GM13977 (cell line): Measurements from ENCODE around the gene PRDM7.

Experiments used
- DNase-seq: peaks from one replicate; pipeline ENCODE4 v3.0.0; 2012; ENCODE audit warnings: low spot score
- in situ Hi-C: fragments of 300-500 bp; cut with MboI; formaldehyde crosslinking; loops from one replicate; pipeline ENCODE4 v1.12.0; 2022; ENCODE audit warnings: low sequenced_read_pairs, low pct_unique_long_range_greater_than_20kb, mixed read lengths, inconsistent platforms; ENCODE audit not compliant: unreplicated experiment
- TF ChIP-seq, protein P1 (sequence below): IDR thresholded peaks from 2 replicates; pipeline ENCODE4 v1.5.1; 2012; ENCODE audit warnings: mild to moderate bottlenecking, control low read depth; ENCODE audit not compliant: insufficient read depth; ENCODE audit errors: extremely low read depth, missing control alignments

The PRDM7 gene

DNA sequence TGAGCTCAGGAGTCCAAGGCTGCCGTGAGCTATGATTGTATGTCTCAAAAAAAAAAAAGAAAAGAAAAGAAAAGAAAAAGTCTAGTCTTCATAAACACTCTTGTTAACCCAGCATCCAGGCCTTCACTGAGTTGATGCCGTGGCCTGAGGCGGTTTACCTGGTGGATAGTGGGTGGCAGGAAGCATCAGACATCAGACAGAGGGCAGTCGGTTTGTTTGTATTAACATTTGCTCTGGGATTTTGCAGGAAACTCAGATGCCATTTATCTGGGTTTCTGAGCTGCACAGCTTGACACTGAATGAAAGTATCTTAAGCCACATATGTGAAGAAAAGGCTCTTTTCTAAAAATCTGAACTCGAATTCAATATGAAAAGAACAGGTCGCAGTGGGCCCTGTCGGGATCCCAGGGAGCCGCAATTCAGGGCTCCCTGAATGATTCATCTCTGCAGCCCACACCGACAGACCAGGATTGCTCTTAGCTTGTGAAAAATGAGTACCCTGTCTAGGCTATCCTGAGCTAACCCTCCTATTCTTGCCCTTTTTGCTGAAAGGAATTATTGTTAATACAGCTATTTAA lies 56.8 kb downstream of the PRDM7 start:
- in situ Hi-C loops, result no loop called here

DNA sequence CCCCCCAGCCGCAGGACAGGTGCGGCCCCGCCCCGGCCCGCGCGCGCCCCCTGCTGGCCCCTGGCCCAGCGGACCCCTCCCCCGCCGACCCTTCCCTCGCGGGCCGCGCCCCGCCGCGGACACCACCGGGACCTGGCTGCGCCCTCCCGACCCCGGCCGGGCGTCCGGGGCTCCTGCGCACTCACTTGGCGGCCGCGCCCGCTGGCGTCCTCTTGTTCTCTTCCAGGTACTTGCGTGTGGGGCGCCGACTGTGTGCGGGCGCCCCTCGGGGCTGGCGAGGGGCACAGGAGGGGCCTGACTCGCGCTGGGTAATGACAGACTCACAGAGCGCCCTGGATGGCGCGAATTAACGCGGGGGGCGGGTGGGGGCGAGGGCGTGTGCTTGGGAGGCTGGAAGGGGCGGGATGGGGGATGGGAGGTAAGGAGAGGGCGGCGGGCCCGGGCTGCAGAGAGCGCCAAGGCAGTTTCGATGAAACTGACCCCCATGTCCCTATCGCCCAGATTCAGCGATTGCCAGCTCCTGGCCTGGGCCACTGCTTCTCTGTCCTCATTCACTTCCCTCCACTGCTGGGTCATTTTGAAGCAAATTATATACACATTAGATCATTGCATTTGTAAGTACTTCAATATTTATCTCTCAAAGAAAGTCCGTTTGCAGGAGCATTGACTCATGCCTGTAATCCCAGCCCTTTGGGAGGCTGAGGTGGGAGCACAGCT lies 57.4 kb downstream of the PRDM7 start:
- TF ChIP-seq, protein P1, sequence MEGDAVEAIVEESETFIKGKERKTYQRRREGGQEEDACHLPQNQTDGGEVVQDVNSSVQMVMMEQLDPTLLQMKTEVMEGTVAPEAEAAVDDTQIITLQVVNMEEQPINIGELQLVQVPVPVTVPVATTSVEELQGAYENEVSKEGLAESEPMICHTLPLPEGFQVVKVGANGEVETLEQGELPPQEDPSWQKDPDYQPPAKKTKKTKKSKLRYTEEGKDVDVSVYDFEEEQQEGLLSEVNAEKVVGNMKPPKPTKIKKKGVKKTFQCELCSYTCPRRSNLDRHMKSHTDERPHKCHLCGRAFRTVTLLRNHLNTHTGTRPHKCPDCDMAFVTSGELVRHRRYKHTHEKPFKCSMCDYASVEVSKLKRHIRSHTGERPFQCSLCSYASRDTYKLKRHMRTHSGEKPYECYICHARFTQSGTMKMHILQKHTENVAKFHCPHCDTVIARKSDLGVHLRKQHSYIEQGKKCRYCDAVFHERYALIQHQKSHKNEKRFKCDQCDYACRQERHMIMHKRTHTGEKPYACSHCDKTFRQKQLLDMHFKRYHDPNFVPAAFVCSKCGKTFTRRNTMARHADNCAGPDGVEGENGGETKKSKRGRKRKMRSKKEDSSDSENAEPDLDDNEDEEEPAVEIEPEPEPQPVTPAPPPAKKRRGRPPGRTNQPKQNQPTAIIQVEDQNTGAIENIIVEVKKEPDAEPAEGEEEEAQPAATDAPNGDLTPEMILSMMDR, result peak; percentile 61
- DNase-seq, result peak; percentile 87
- in situ Hi-C loops, result no loop called here

More for the DNA sequence above, 56.8 kb downstream of the PRDM7 start:
- no peak for DNase-seq
- TF ChIP-seq, protein P1, result no peak

DNA sequence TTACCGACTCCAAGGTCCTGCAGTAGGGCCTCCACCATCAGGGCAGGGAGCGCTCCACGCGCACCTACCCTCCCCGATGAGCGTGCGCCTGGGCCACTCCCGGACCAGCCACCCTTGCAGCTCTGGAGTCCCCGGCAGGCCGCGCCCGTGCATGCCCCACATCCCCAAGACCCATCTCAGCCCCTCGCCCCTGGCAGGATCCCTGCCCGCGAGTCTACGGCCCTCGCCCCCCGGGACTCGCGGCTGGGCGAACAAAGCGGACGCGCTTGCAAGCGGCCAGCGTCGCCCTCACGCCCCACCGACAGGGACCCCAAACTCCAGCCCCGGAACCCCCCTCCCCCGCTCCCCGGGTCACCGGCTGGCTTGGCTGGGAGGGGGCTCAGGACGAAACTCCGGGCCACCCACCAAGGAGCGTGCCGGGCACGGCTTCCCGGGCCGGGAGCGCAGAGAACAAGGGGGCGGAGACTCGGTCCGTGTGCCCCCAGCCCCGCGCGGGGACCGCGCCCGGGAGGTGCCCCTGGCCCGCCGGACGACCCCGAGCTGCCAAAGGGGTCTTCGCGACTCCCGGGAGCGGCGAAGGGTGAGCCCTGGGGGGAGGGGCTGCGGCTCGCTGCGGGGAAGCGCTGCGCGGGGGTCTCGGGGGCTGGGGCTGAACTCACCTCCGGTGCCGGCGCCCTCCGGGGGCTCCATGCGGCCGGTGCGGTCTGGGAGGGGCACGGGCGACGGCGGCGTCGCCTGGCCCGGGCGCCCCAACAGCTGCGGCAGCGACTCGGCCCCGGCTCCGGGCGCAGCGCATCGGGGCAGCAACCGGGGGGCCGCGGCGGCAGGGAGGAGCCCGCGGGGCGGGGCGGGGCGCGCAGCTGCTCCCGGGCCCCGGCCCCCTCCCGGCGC lies 58.2 kb downstream of the PRDM7 start, which contains the start of gene DBNDD1:
DBNDD1 (minus strand) TSS at position 805 of the 891 bp plus-strand sequence; CDS start at position 690, 115 bp downstream.
- no peak for DNase-seq
- in situ Hi-C loops, result no loop called here
- TF ChIP-seq, protein P1, result no peak

DNA sequence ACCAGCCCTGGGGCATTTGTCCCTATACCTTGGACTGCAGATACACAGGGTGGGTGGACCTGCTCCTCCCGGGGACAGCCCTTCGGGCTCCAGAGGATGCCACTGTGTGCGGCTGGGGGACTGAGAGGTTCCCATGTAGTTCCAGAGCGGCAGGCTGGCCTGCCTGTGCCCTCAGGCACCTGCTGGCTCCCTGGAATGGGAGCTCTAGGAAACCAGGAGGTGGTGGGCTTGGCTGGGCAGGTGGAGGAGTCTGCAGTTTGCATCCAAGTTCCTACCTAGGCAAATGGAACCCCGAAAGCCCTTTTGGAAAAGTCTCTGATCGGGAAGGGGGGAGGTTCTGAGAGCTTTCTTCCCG lies 58.9 kb downstream of the PRDM7 start:
- in situ Hi-C loops, result no loop called here
- TF ChIP-seq, protein P1, result no peak
- no peak for DNase-seq

DNA sequence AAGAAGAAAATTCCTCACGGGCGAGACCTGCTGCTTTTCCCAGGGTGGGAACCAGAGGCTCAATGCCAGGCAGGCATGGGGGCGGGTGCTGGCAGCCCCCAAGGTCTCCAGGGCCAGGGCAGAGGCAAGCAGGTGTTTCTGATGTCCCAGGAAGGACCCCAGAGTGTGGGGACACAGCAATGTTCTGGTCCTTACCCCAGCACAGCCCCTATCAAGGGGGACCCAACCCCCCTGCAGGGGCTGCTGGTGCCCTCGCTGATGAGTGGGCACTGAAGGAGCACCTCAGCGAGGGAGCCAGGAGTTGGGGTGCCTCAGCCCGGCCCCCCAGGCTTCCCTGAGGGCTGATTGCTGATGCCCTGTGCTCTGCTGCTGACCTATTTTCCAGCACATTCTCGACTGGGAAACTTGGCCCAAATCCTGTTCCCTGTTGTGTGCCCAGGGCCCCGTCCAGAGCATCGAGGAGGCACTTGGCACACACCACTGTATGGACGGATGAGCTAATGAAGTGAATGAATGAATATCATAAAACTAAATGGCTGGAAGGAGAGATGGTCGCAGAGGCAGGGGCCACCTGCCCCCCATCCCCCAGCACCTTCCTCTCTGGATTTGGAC lies 60.7 kb downstream of the PRDM7 start:
- no peak for DNase-seq
- in situ Hi-C loops, result no loop called here
- TF ChIP-seq, protein P1, result no peak

DNA sequence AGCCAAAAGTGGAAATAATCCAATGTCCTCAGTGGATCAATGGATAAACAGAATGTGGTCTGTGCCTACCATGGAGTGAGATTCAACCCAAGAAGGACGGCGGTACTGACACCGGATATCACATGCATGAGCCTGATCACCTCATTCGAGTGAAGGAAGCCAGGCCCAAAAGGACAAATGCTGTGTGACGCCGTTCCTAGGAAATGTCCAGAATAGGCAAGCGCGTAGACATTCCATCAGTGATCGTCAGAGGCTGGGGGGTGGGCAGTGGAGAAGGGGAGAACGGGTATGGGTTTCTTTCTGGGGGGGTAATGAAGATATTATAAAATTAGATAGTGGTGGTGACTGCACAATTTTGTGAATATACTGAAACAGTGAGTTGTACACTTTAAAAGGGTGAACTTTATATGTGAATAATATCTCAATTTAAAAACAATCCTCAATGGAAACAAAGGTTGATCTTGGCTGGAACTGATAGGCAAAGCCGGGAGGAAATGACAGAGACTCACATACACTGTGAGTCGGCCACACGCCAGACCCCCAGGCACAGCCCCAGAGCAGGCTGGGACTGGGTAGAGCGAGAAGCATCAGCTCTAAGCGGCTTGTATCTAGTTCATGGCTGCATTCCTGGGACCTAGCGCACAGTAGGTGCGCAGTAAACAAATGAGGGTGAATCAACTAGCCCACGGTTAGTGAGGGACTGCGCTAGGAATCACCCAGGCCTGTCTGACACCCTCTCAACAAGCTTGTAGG lies 61.4 kb downstream of the PRDM7 start:
- TF ChIP-seq, protein P1, result no peak
- in situ Hi-C loops, result no loop called here
- no peak for DNase-seq
